Measurements from ENCODE around the gene CORIN. TPM values are rescaled to one million over a fixed set of nuclear protein-coding genes. Genes with fewer than 3 reads are reported as not detected.

Gene CORIN
- total and polyA plus RNA-seq, 2 donors (not counting 3 experiments of a cell fraction or from before 2014, with no cell fraction given), result 0.07 to 0.40 TPM

GRCh38 chr4:47703008-47703407 is 134.9 kb downstream of the CORIN start:
- TF ChIP-seq FOS (IDR thresholded peaks at IDR 0.05; ENCODE audit: borderline replicate concordance, insufficient read depth, low read length) (no peak), MYC (IDR thresholded peaks at IDR 0.05; ENCODE audit: low read depth, low read length) (no peak), EZH2 (IDR thresholded peaks at IDR 0.05; ENCODE audit: borderline replicate concordance, low read depth, low read length, severe bottlenecking) (no peak), MAX (IDR thresholded peaks at IDR 0.05; ENCODE audit: insufficient read depth, insufficient read length) (no peak), GATA2 (IDR thresholded peaks at IDR 0.05; ENCODE audit: insufficient read depth, insufficient read length, low read depth, low read length) (no peak), CTCF (IDR thresholded peaks at IDR 0.05; ENCODE audit: extremely low read depth in 1 of 2, insufficient read depth in 1 of 2, low read depth in 1 of 2, low read length in 2 of 2) (no peak), JUN (IDR thresholded peaks at IDR 0.05; ENCODE audit: borderline replicate concordance, insufficient read depth, insufficient read length, low read depth) (no peak), POLR2AphosphoS5 (IDR thresholded peaks at IDR 0.05; ENCODE audit: insufficient read depth, low read depth, low read length) (no peak), POLR2A (IDR thresholded peaks at IDR 0.05; ENCODE audit: low read depth, low read length) (no peak)
- CTCF ChIA-PET, result interaction anchor here (1.3 to 1.8 kb wide), 3 partner anchors 125 to 231 kb away, joined by 3 to 7 read pairs (median 6); no protein-coding TSS in a partner anchor
- no peaks in the 10 kb centered on the region for H3K9me3 ChIP-seq (replicated peaks; ENCODE audit: control insufficient read depth, insufficient read depth, low read length)
- H3K36me3 ChIP-seq (ENCODE audit: control insufficient read depth in 2 of 2, extremely low read depth in 1 of 2, insufficient read depth in 2 of 2, low read length in 2 of 2), result no peaks in the 10 kb centered on the region
- no peak for FAIRE-seq
- no peak overlapping the region for H3K27ac ChIP-seq (ENCODE audit: insufficient read depth, low read depth, low read length)
- H3K79me2 ChIP-seq (ENCODE audit: control insufficient read depth, insufficient read depth, low read length), result no peaks in the 10 kb centered on the region
- intact Hi-C loops (cut with micrococcal nuclease), result no loop called here
- no peak overlapping the region for H3K4me2 ChIP-seq (ENCODE audit: insufficient read depth, low read length)
- no peaks in the 10 kb centered on the region for H3K9me1 ChIP-seq (replicated peaks; ENCODE audit: control insufficient read depth, extremely low read depth, insufficient read depth, low read length)
- no peaks in the 10 kb centered on the region for H4K20me1 ChIP-seq (replicated peaks; ENCODE audit: control insufficient read depth, extremely low read depth, insufficient read depth, low read length)
- no peak overlapping the region for H3K4me3 ChIP-seq (replicated peaks in 1 of 3; ENCODE audit: insufficient read depth in 1 of 3, low read depth in 1 of 3, low read length in 3 of 3)
- no peak for DNase-seq (ENCODE audit: low read depth, low spot score)
- H3K4me1 ChIP-seq (ENCODE audit: control insufficient read depth, extremely low read depth, insufficient read depth, low read length), result peaks cover 11% of the 10 kb centered on the region
- dilution Hi-C loops (cut with MboI; ENCODE audit: extremely low pct_ligation_motif_present, low sequenced_read_pairs), result no loop called here
- peaks cover 0 to 2% of the 10 kb centered on the region in 2 experiments for H3K27me3 ChIP-seq (ENCODE audit: control insufficient read depth in 2 of 2, insufficient read depth in 2 of 2, low read length in 2 of 2)
- no TSS peak for BruUV-seq (replicated peaks)
- no peak overlapping the region for H3K9ac ChIP-seq (replicated peaks; ENCODE audit: extremely low read depth, insufficient read depth, low read length)
- POLR2A ChIA-PET, result no interaction called here
- H2AFZ ChIP-seq (ENCODE audit: low read depth, low read length), result no peak overlapping the region
